H9 (cell line): ENCODE data around the gene RAI1. TPM values are rescaled to one million over a fixed set of nuclear protein-coding genes. Genes with fewer than 3 reads are reported as not detected.

ENCODE experiments used
- DNase-seq: peaks from one replicate; pipeline ENCODE4 v3.0.0-alpha.2; 2017
- H2AFZ ChIP-seq: one replicate; pipeline ENCODE4 v1.6.1; 2013; ENCODE audit warnings: mild to moderate bottlenecking, low read length, control low read depth, moderate library complexity
- H2AK5ac ChIP-seq: 2 replicates; pipeline ENCODE4 v1.6.1; 2013; ENCODE audit warnings: low read length, control low read depth, mixed read lengths; ENCODE audit not compliant: insufficient read length
- H2BK120ac ChIP-seq: one replicate; pipeline ENCODE4 v1.6.1; 2013; ENCODE audit warnings: low read depth, mild to moderate bottlenecking, low read length, control low read depth, inconsistent platforms; ENCODE audit not compliant: poor library complexity, severe bottlenecking
- H2BK12ac ChIP-seq: 2 replicates; pipeline ENCODE4 v1.6.1; 2013; ENCODE audit warnings: low read length, control low read depth, mixed read lengths, low read depth; ENCODE audit not compliant: insufficient read length
- H2BK15ac ChIP-seq: 2 replicates; pipeline ENCODE4 v1.6.1; 2013; ENCODE audit warnings: low read depth, low read length, control low read depth
- H2BK20ac ChIP-seq: one replicate; pipeline ENCODE4 v1.6.1; 2013; ENCODE audit warnings: low read depth, mild to moderate bottlenecking, low read length, control low read depth, inconsistent platforms; ENCODE audit not compliant: poor library complexity, severe bottlenecking
- H2BK5ac ChIP-seq: 2 replicates; pipeline ENCODE4 v1.6.1; 2013; ENCODE audit warnings: low read length, control low read depth, mixed read lengths; ENCODE audit not compliant: insufficient read length
- H3K14ac ChIP-seq: 2 replicates; pipeline ENCODE4 v1.6.1; 2013; ENCODE audit warnings: low read length, control low read depth; ENCODE audit not compliant: insufficient read depth
- H3K18ac ChIP-seq: 2 replicates; pipeline ENCODE4 v1.6.1; 2013; ENCODE audit warnings: low read depth, mild to moderate bottlenecking, mixed read lengths, low read length, control low read depth; ENCODE audit not compliant: insufficient read length
- H3K23ac ChIP-seq: 2 replicates; pipeline ENCODE4 v1.6.1; 2013; ENCODE audit warnings: low read length, control low read depth, mixed read lengths, low read depth; ENCODE audit not compliant: insufficient read length
- H3K23me2 ChIP-seq: 2 replicates; pipeline ENCODE4 v1.6.1; 2013; ENCODE audit warnings: low read depth, mild to moderate bottlenecking, mixed read lengths, low read length, control low read depth; ENCODE audit not compliant: insufficient read length, poor library complexity, severe bottlenecking
- H3K27ac ChIP-seq: 2 replicates; pipeline ENCODE4 v1.5.1; 2013; ENCODE audit warnings: low read length, control low read depth, mixed read lengths, low read depth; ENCODE audit not compliant: insufficient read length
- H3K27me3 ChIP-seq: 2 replicates; pipeline ENCODE4 v1.6.1; 2013; ENCODE audit warnings: low read length, control low read depth, inconsistent platforms; ENCODE audit not compliant: insufficient read depth
- H3K4ac ChIP-seq: 2 replicates; pipeline ENCODE4 v1.6.1; 2013; ENCODE audit warnings: low read depth, mild to moderate bottlenecking, control low read depth, inconsistent platforms, low read length, moderate library complexity
- H3K4me1 ChIP-seq: 2 replicates; pipeline ENCODE4 v1.6.1; 2013; ENCODE audit warnings: low read length, control low read depth, inconsistent platforms; ENCODE audit not compliant: insufficient read depth
- H3K4me2 ChIP-seq: 2 replicates; pipeline ENCODE4 v1.6.1; 2013; ENCODE audit warnings: low read length, control low read depth, mixed read lengths; ENCODE audit not compliant: insufficient read length, insufficient read depth
- H3K56ac ChIP-seq: 2 replicates; pipeline ENCODE4 v1.6.1; 2013; ENCODE audit warnings: low read depth, mild to moderate bottlenecking, mixed read lengths, low read length, control low read depth; ENCODE audit not compliant: insufficient read length
- H3K79me1 ChIP-seq: 2 replicates; pipeline ENCODE4 v1.6.1; 2013; ENCODE audit warnings: low read depth, mild to moderate bottlenecking, moderate library complexity, low read length, control low read depth, inconsistent platforms; ENCODE audit not compliant: insufficient read depth, poor library complexity, severe bottlenecking
- H3K79me2 ChIP-seq: 2 replicates; pipeline ENCODE4 v1.6.1; 2013; ENCODE audit warnings: low read length, control low read depth, inconsistent platforms; ENCODE audit not compliant: insufficient read depth
- H3K9ac ChIP-seq: 2 replicates; pipeline ENCODE4 v1.6.1; 2013; ENCODE audit warnings: low read length, control low read depth, mixed read lengths; ENCODE audit not compliant: insufficient read length; ENCODE audit errors: extremely low read depth
- H3K9me3 ChIP-seq: one replicate; pipeline ENCODE4 v1.6.1; 2013; ENCODE audit warnings: low read depth, low read length, inconsistent platforms; ENCODE audit not compliant: control insufficient read depth
- H3T11ph ChIP-seq: one replicate; pipeline ENCODE4 v1.6.1; 2013; ENCODE audit warnings: mild to moderate bottlenecking, low read length, control low read depth, inconsistent platforms
- H4K20me1 ChIP-seq: one replicate; pipeline ENCODE4 v1.6.1; 2013; ENCODE audit not compliant: control insufficient read depth, insufficient read length, insufficient read depth
- H4K5ac ChIP-seq: 2 replicates; pipeline ENCODE4 v1.6.1; 2013; ENCODE audit warnings: low read depth, mild to moderate bottlenecking, mixed read lengths, low read length, control low read depth; ENCODE audit not compliant: insufficient read length
- H4K8ac ChIP-seq: replicated peaks from 2 replicates; pipeline ENCODE4 v1.6.1; 2013; ENCODE audit warnings: low read length, control low read depth, mixed read lengths, low read depth; ENCODE audit not compliant: insufficient read length
- H4K91ac ChIP-seq: 2 replicates; pipeline ENCODE4 v1.6.1; 2013; ENCODE audit warnings: low read depth, mild to moderate bottlenecking, moderate library complexity, mixed read lengths, low read length, control low read depth; ENCODE audit not compliant: insufficient read length
- H3K27ac Mint-ChIP-seq, 3 experiments: 2 replicates in 2 of 3; 3 replicates in 1 of 3; pipeline ENCODE4 v1.8.0; 2020 to 2021; ENCODE audit warnings: mixed read lengths in 3 of 3, mild to moderate bottlenecking in 1 of 3, moderate library complexity in 1 of 3
- H3K27me3 Mint-ChIP-seq: 2 replicates; pipeline ENCODE4 v1.8.0; 2021; ENCODE audit warnings: low read depth, mild to moderate bottlenecking, moderate library complexity, mixed read lengths
- H3K36me3 Mint-ChIP-seq, 3 experiments: 2 replicates in 2 of 3; 3 replicates in 1 of 3; pipeline ENCODE4 v1.8.0; 2020 to 2021; ENCODE audit warnings: low read depth in 3 of 3, mixed read lengths in 3 of 3; ENCODE audit not compliant: insufficient read depth in 1 of 3
- H3K4me1 Mint-ChIP-seq, 2 experiments: 2 replicates each; pipeline ENCODE4 v1.8.0; 2020; ENCODE audit warnings: mixed read lengths in 2 of 2
- H3K4me3 Mint-ChIP-seq, 2 experiments: 2 replicates in 1 of 2; 3 replicates in 1 of 2; pipeline ENCODE4 v1.8.0; 2020 to 2021; ENCODE audit warnings: mild to moderate bottlenecking in 2 of 2, mixed read lengths in 2 of 2, moderate library complexity in 1 of 2
- H3K9me3 Mint-ChIP-seq, 2 experiments: 2 replicates in 1 of 2; 3 replicates in 1 of 2; pipeline ENCODE4 v1.8.0; 2020; ENCODE audit warnings: mild to moderate bottlenecking in 2 of 2, mixed read lengths in 2 of 2, moderate library complexity in 1 of 2
- WGBS: extraction: QIAGEN DNeasy Blood & Tissue Kit; methylation state at CpG from one replicate; pipeline ENCODE4 v1.1.7; 2013; ENCODE audit warnings: missing lambda C conversion rate, low lambda C conversion rate, mixed read lengths; ENCODE audit not compliant: insufficient read length; ENCODE audit errors: extremely low coverage; 5-methylcytosine and 5-hydroxymethylcytosine counted together
- total RNA-seq: library from RNA; stranded (reverse); gene quantifications from 2 replicates; pipeline ENCODE4 v1.2.1, GENCODE V29; 2021
- TF ChIP-seq, protein P1 (sequence below): fragments of 200-600 bp; sonication (generic); conservative IDR thresholded peaks from 3 replicates; pipeline ENCODE4 v1.8.0; 2021; ENCODE audit warnings: antibody characterized with exemption, mild to moderate bottlenecking

RAI1 gene
- total RNA-seq, 1 experiment from 2014 or later, result 1.5 TPM

DNA sequence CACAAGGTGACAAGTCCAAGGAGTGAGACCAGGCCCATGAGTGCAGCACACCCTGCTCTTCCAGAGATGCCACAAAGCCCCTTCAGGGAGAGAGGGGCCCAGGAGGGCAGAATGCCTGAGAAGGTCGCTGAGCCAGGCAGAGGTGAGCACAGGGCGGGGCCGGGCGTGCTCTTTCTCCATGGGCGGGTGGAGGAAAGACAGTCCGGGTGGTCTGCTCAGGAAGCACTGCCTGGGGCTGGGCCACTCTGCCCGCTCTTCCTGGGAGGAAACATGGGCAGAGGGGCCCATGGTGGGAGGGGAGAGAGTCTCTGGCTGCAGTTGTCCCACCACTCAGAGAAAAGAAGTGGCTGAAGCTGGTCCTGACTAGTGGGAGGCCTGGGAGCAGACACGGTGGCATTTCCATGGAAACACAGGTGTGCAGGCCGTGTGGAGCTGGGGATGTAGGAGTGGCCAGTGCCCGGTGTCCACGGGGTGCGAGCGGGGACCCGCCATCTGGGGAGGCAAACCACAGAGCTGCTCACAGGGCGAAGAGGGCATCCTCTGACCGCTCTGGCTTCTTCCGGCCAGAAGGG is 165.9 kb downstream of the RAI1 start:
- Histone ChIP-seq H4K20me1 (no peaks in the 10 kb centered on the region), H2BK120ac (no peak overlapping the region), H3K56ac (no peak overlapping the region), H3K18ac (no peak overlapping the region), H3K79me2 (no peaks in the 10 kb centered on the region), H4K5ac (no peak overlapping the region), H2BK5ac (no peak overlapping the region), H3K9me3 (no peaks in the 10 kb centered on the region), H3K14ac (no peak overlapping the region; the same call in 1 of the 2 replicates), H2AFZ (no peak overlapping the region), H4K91ac (no peak overlapping the region), H3K27me3 (no peaks in the 10 kb centered on the region), H3K23me2 (no peaks in the 10 kb centered on the region), H3K4me2 (no peak overlapping the region), H3K9ac (no peak overlapping the region), H3K23ac (no peak overlapping the region), H3K4me1 (no peaks in the 10 kb centered on the region; the same call in 1 of the 2 replicates), H3T11ph (no peak overlapping the region), H3K4ac (no peak overlapping the region), H4K8ac (no peak overlapping the region), H2BK20ac (no peak overlapping the region), H3K27ac (no peak overlapping the region), H2BK12ac (no peak overlapping the region), H2BK15ac (no peak overlapping the region), H2AK5ac (no peak overlapping the region), H3K79me1 (no peaks in the 10 kb centered on the region)
- Mint-ChIP-seq H3K27ac (peak overlapping the region in 1 of 3 experiments; percentile 67; a peak in 1 of 7 replicates), H3K4me3 (peak overlapping the region in 1 of 2 experiments; percentile 23; a peak in 2 of 5 replicates), H3K36me3 (no peaks in the 10 kb centered on the region), H3K9me3 (no peaks in the 10 kb centered on the region), H3K4me1 (peaks cover 46 to 69% of the 10 kb centered on the region in 2 experiments), H3K27me3 (no peaks in the 10 kb centered on the region; the same call in 1 of the 2 replicates)
- TF ChIP-seq, protein P1, sequence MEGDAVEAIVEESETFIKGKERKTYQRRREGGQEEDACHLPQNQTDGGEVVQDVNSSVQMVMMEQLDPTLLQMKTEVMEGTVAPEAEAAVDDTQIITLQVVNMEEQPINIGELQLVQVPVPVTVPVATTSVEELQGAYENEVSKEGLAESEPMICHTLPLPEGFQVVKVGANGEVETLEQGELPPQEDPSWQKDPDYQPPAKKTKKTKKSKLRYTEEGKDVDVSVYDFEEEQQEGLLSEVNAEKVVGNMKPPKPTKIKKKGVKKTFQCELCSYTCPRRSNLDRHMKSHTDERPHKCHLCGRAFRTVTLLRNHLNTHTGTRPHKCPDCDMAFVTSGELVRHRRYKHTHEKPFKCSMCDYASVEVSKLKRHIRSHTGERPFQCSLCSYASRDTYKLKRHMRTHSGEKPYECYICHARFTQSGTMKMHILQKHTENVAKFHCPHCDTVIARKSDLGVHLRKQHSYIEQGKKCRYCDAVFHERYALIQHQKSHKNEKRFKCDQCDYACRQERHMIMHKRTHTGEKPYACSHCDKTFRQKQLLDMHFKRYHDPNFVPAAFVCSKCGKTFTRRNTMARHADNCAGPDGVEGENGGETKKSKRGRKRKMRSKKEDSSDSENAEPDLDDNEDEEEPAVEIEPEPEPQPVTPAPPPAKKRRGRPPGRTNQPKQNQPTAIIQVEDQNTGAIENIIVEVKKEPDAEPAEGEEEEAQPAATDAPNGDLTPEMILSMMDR, result no peak
- DNase-seq, result no peak
- WGBS, result no CpG with 5 or more reads among the region's 17 CpGs
